Measurements from ENCODE around the gene SLC50A1. TPM values are rescaled to one million over a fixed set of nuclear protein-coding genes. Genes with fewer than 3 reads are reported as not detected.
A peak's percentile ranks its signal among the peaks of the same experiment; 100 is the strongest.

Gene SLC50A1
- total and polyA plus RNA-seq, 12 donors, result 5.5 to 33.7 (median 8.2) TPM

- Histone ChIP-seq H3K9me3 (no peaks in the 10 kb centered on the region), H3K36me3 (peaks cover 0 to 61% (median 29%) of the 10 kb centered on the region in 9 donors), H3K4me1 (peaks cover 14 to 87% (median 74%) of the 10 kb centered on the region in 9 donors), H3K4me3 (peak overlapping the region in 1 of 10 donors; percentile 68), H3K27ac (peak overlapping the region in 8 of 10 donors; percentile 16 to 100 (median 99)), H3K27me3 (peaks cover 0 to 14% (median 0%) of the 10 kb centered on the region in 7 donors)
- intact Hi-C loops (cut with DNase I), result loop anchor here in 2 of 10 donors (2.0 to 5.0 kb wide), 2 partner anchors 33 to 42 kb away; no protein-coding TSS in a partner anchor
- no peak for DNase-seq
- no peak for ATAC-seq
- TF ChIP-seq CTCF (IDR thresholded peaks at IDR 0.05), result no peak
- 69 to 78% methylated on average over 7 of the region's 7 CpGs for WGBS, 2 donors
Measured at GRCh38 chr1:155133799-155134281, 1.8 kb upstream of the SLC50A1 start.

- Histone ChIP-seq H3K9me3 (no peaks in the 10 kb centered on the region), H3K36me3 (peaks cover 0 to 64% (median 29%) of the 10 kb centered on the region in 9 donors), H3K4me3 (peak overlapping the region in 7 of 10 donors; percentile 65 to 76 (median 68)), H3K4me1 (peaks cover 14 to 91% (median 76%) of the 10 kb centered on the region in 9 donors), H3K27ac (peak overlapping the region in 9 of 10 donors; percentile 90 to 100 (median 99)), H3K27me3 (peaks cover 0 to 9% (median 0%) of the 10 kb centered on the region in 7 donors)
- no peak for ATAC-seq
- no peak for DNase-seq
- TF ChIP-seq CTCF (IDR thresholded peaks at IDR 0.05), result no peak
- WGBS, 2 donors, result 58 to 71% methylated on average over 1 of the region's 1 CpG
- intact Hi-C loops (cut with DNase I), result loop anchor here in 2 of 10 donors (2.0 to 5.0 kb wide), 2 partner anchors 32 to 42 kb away; no protein-coding TSS in a partner anchor
Measured at GRCh38 chr1:155134322-155134721, 1.3 kb upstream of the SLC50A1 start.

- peak; percentile 73 to 90 (median 83) for ATAC-seq
- Histone ChIP-seq H3K27me3 (peaks cover 0 to 2% (median 0%) of the 10 kb centered on the region in 7 donors), H3K36me3 (peaks cover 0 to 64% (median 29%) of the 10 kb centered on the region in 9 donors), H3K4me1 (peaks cover 14 to 91% (median 78%) of the 10 kb centered on the region in 9 donors), H3K9me3 (no peaks in the 10 kb centered on the region), H3K27ac (peak overlapping the region; percentile 82 to 100 (median 98)), H3K4me3 (peak overlapping the region; percentile 29 to 76 (median 66))
- intact Hi-C loops (cut with DNase I), result loop anchor here in 4 of 10 donors (2.0 to 5.0 kb wide), 4 partner anchors 32 to 48 kb away; partner anchors contain the start of genes KRTCAP2 (in 1 of the 4) and TRIM46 (in 1 of the 4)
- no peak for TF ChIP-seq CTCF (IDR thresholded peaks at IDR 0.05)
- 4 to 6% methylated on average over 18 of the region's 18 CpGs for WGBS, 2 donors
- peak; percentile 74 to 92 for DNase-seq
Measured at GRCh38 chr1:155134880-155135414, 705 bp upstream of the SLC50A1 start.

- peaks cover 10 to 80% (median 66%) of the 10 kb centered on the region in 9 donors for H3K4me1 ChIP-seq
- WGBS, 2 donors, result 42 to 53% methylated on average over 6 of the region's 6 CpGs
- intact Hi-C loops (cut with DNase I), result loop anchor here in 2 of 10 donors (5.0 kb wide), 2 partner anchors 36 to 49 kb away; partner anchors contain the start of genes KRTCAP2 (in 1 of the 2) and TRIM46 (in 1 of the 2)
- peak overlapping the region in 9 of 10 donors; percentile 90 to 100 (median 99) for H3K27ac ChIP-seq
- H3K36me3 ChIP-seq, result peaks cover 0 to 54% (median 23%) of the 10 kb centered on the region in 9 donors
- no peaks in the 10 kb centered on the region for H3K9me3 ChIP-seq
- DNase-seq, result no peak
- TF ChIP-seq CTCF (IDR thresholded peaks at IDR 0.05), result no peak
- ATAC-seq, result no peak
- H3K27me3 ChIP-seq, result no peaks in the 10 kb centered on the region
- H3K4me3 ChIP-seq, result peak overlapping the region; percentile 19 to 76 (median 66)
Measured at GRCh38 chr1:155136748-155137147, 1.1 kb downstream of the SLC50A1 start.
